NCI-H2081 treated with DMSO at 0.1 percent for 48 hours (cell line): ENCODE results near the gene FBXO42.

ENCODE experiments used
- DNase-seq: peaks from one replicate; lab custom pipeline; 2025; lab: John Stamatoyannopoulos, UW

FBXO42 gene

DNA sequence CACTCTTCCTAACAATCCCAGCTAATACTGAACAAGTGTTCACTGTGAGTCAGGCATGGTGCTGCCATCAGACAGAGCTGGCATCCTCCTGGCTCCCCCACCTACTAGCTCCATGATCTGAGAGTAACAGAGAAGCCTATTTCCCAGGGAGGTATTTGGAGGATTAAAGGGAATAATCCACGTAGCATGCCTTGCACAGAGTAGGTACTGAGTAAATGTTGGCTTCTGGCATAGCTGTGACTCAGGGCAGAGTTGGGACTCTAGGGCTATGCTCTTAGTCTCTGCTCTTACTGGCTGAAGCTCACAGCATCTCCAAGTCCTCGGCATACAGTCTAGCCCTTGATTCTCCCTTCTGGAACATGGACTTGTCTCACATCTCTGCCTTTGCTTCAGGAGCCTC is 148.1 kb downstream of the FBXO42 start:
- DNase-seq: no peak

- no peak for DNase-seq
Observed at GRCh38 chr1:16203550-16203949, 148.7 kb downstream of the FBXO42 start.

DNA sequence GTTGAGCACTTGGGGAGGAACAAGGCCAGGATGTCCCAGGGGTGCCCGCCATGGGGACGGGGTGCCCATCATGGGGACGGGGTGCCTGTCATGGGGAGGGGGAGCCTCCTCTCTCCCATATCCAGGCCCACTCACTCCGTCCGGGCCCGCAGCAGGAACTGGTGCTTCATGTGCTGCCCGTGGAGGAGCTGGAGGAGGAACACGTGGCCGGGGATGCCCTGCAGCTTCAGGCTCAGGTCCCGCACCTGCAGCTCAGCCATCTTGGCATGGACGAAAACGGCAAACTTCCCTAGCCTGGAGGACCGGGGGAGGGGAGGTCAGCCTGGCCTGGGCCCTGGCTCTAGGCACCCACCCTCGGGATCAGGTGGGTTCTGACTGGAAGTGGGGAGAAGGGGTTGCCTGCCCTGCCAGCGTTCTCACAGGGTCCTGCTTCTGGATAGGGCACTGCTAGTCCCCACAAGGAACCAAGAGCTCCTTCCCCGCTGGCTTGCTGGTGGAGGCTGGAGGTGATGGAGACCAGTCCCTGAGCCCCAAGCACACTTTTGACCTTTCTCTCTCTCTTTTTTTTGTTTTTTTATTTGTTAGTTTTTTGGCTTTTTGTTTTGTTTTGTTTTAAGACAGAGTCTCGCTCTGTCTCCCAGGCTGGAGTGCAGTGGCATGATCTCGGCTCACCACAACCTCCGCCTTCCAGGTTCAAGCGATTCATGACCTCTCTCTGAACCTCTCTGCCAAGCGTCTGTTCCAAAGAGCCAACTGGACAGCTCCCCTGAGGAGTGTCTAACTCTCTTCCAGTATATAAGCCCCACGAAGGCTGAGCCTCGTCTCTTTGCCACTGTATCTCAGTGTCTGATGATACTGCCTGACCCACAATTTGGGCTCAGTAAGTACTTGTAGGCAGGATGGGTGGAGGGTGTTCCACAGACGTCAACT is 149.7 kb downstream of the FBXO42 start:
- DNase-seq: no peak

DNA sequence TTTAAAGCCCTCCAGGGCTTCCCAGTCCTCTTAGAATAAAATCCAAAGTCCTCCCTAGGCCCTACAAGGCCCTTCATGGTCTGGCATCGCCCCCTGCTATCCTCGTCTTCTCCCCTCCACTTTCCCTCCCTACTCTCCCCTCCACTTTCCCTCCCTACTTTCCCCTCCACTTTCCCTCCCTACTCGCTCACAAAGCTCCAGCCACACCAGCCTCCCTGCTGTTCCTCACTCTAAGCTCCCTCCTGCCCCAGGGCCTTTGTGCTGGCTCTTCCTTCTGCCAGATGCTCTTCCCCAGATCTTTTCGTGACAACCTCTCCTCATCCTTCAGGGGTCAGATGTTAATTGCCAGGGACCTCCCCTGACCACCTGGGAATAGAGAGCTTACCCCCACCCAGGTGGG is 152.6 kb downstream of the FBXO42 start:
- no peak for DNase-seq

DNA sequence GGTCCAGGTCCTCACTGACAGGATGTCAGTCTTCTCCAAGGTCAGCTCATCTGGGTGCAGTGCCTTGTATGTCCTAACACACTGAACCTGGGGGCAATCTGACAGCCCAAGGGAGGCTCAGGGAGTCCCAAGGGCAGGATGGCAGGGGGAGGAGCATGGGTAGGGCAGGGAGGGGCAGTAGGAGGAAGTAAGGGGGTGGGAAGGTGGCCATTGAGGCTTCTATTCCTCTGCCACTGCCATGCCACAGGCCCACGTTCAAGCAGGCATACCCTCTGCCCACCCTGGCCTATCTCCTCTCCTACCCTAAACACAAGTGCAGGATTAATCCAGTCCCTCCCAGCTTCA is 153.2 kb downstream of the FBXO42 start:
- DNase-seq: no peak

DNA sequence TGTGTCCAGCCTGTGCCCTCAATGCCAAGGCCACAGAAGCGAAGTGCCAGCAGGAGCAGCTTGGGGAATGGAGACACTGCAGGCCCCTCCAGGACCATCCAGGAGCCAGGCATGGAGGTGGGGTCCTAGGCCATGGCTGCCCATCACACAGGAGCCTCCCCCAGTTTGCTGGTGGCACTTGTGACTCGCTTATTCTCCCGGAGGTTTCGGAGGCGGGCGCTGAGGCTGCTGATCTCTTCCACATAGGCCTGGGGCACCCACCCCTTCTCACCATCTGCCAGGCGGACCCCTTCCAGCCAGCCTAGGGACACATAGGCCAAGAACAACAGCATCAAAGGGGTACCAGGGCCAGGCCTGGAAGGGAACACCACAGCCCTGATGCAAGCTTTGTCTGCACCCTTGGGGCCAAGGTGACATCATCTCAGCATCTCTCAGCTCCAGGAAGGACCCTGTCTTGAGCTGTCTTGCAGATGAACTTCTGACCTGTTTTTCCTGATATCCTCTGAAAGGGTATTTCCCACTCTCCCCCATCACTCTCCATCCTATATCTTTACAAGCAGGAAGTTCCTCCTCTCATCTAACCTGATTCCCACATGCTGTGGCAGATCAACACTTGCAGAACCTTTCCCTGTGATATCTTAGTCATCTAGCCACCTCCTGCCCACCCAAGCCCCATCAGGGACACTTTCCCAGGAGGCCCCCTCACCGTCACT is 153.7 kb downstream of the FBXO42 start:
- DNase-seq: no peak

DNA sequence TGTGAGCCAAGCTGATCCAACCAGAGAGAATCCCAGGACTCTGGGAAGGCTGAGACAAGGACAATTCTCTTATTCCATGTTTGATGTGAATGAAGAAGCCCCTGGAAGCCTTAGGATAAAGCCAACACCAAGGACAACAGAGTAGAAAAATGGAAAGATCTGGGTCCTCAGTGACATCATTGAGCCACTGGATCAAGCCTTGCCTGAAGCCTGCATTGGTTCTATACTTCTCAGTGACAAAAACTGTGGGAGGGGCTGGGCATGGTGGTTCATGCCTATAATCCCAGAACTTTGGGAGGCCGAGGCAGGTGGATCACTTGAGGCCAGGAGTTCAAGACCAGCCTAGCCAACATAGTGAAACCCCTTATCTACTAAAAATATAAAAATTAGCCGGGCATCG is 155.4 kb downstream of the FBXO42 start:
- no peak for DNase-seq
